Stimulated activated CD4-positive, alpha-beta T cell treated with anti-CD3 and anti-CD28 coated beads, Interleukin-12 subunit alpha, Interleukin-12 subunit beta, amount 100 ng/mL, for 24 hours (primary cell): ENCODE results near the gene TGFBR3.

Experiments used
- DNase-seq, 2 experiments: peaks; one replicate each; pipeline ENCODE4 v3.0.0-alpha.2; 2020; ENCODE audit warnings: low read depth in 2 of 2

TGFBR3 gene

GRCh38 chr1:91799863-91800262 is 86.1 kb downstream of the TGFBR3 start:
- no peak for DNase-seq

GRCh38 chr1:91799159-91799558 is 86.8 kb downstream of the TGFBR3 start:
- DNase-seq, result no peak

- no peak for DNase-seq
These were observed 87.2 kb downstream of the TGFBR3 start for GRCh38 chr1:91798740-91799139.

- no peak for DNase-seq
These were observed 87.7 kb downstream of the TGFBR3 start for GRCh38 chr1:91798241-91798648.

DNA sequence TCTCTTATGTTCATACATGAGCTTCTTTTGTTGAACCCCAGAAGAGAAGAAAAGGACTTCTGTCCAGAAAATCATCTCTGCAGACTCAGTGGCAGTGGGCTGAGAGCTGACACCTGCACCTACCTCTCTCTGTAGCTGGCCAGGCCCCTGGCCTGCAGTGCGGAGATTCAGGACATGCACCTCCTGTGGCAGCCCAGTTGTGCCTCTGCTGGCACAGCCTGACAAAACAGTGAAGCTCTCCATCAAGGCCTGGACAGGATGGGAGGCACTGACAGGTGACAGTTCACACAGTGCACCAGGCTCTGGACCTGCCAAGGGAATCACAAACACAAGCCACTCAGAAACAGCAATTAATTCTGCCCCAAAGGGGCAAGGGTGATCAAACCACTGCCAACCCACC is 88.8 kb downstream of the TGFBR3 start:
- no peak for DNase-seq

GRCh38 chr1:91796390-91796654 is 89.6 kb downstream of the TGFBR3 start:
- no peak for DNase-seq

- no peak for DNase-seq
These were observed 90.2 kb downstream of the TGFBR3 start for GRCh38 chr1:91795591-91796389.

DNA sequence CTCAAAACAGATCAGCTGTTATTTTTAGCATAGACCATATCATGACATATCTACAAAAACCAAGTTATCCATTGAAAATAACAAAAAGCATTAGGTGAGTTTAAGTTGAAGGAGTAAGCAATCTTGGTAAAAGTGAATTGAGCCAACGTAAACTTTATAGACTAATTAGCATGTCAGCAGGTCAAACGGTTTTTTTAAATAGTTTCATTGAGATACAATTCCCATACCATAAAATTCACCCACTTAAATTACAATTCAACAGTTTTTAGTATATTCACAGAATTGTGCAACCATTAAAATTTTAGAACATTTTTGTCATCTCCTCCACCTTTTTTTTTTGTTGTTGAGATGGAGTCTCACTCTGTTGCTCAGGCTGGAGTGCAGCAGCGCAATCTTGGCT is 92.1 kb downstream of the TGFBR3 start:
- no peak for DNase-seq

DNA sequence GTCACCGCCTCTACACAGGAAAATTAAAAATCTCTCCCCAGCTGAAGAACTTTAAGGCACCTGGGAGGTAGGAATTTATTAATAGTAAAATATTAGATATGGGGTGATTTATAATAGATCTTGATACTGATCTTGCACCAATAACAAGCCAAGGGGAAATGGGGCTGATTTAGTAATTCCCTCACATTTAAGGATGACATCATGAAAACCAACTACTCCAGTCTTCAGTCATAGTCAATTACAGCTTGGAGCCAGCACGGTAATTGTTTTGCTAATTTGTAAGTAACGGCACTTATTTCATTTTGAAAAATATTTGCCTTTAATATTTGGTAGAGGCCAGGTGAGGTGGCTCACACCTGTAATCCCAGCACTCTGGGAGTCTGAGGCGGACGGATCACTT is 92.8 kb downstream of the TGFBR3 start:
- no peak for DNase-seq

DNA sequence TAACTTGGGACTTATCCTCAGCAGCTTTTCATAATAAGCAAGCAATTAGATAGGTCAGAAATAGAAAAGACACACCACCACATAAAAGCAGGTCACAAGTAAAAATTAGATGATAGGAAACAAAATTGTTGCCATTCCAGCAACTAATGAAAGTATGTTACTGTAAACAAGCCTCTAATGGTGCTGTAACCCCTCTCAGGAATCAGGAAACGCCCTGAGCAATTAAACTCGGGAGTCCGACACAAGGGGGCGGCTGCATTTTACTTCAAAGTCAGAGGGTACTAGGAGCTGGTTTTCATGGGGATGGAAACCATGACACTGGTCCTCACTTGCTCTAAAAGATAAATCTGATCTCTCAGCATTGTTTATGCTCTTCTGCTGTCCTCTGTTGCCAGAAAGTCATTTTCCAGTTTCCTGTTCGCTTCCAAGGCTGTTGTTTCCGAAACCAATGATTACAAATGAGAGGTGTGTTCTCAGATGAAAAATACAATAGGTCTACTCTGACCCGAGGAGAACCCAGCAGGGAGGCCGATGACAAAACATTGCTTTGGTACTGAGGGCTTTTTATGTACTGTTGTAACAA is 93.4 kb downstream of the TGFBR3 start:
- DNase-seq, result no peak

DNA sequence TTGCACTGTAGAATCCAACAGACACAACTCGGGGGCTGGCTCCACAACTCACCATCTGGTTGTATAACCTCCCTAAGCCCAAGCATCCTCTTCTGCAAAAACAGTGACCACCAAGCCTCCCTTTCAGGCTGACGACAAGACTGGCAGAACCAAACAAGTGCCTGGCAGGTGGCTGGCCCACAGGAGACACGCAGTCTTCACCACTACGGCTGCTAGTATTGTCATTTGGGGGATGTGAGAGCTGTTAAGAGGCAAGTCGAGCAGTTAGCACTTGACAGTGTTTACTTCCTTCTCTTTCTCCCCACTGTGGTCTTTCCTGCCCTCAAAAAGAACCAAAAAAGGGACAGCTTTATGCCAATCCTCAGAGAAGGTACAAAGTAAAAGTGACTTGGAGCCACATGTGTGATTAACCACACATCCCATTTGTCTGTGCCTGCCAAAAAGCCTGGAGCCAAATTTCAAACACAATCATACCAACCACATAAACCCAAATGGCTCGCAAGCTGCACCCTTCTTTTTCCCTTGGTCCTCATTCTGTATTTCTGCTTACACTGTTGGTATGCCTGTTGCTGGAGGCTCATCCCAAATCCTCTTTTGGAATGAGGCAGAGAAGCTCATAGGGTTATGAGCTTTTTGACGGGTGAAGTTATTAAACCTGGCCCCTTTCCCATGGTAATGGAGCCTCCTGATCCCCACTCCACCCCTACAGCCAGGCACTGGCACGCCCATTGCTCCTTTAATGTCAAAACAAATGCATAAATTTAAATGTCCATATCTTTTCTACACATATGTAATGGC is 94.1 kb downstream of the TGFBR3 start:
- no peak for DNase-seq

DNA sequence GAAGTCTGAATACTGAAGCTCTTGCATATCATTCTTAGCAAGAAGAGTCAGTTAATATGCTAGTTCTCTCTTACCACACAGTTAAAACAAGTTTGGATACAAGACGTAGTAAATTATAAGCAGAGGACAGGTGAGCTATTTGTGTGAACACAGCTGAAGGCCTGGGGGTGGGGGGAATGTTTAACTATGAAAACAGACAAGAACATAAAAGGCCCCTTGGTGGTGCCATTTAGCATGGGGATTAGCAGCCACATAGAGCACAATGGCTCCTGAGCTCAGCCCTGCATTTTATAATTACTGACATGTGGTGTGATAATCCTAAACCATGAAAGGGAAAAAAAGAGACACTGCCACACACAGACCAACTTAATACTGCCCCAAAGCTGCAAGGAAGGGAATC is 94.8 kb downstream of the TGFBR3 start:
- DNase-seq, result no peak

DNA sequence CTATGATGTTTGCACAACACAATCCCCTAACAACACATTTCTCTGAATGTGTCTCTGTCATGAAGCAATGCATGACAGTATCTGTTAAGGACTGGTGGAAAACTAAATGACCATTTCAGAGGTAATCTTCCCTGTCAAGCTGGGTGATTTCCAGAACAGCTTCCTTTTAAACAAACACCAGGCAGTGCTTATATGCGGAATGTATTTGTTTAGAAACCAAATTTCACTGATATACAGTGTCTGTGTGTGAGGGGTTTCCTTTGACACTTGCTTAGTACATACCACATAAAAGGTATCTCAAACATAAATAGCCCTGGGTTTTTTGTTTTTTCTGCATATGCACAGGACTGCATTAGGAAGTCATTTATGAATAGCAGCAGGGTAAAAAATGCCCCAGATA is 95.6 kb downstream of the TGFBR3 start:
- DNase-seq, result no peak

- DNase-seq, result no peak
These were observed 96.5 kb downstream of the TGFBR3 start for GRCh38 chr1:91789273-91789997.

DNA sequence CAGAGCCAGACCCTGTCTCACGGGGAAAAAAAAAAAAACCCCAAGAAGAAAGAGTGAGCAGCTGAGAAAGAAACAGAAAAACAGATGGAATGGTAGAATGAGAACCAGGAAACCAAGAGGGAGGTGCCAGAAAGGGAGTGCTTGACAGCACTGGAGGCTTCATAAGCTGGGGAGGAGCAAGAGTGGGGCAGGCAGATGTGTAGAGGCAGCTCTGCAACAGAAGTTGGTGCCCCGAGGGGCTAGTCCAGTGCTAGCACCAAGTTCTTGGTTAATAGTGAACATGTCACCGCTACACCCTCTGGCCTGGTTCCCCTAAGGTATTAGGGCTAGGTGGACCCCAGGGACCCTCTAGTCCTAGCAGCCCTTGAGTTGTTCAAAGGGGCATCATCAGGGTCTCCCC is 98.0 kb downstream of the TGFBR3 start:
- no peak for DNase-seq

DNA sequence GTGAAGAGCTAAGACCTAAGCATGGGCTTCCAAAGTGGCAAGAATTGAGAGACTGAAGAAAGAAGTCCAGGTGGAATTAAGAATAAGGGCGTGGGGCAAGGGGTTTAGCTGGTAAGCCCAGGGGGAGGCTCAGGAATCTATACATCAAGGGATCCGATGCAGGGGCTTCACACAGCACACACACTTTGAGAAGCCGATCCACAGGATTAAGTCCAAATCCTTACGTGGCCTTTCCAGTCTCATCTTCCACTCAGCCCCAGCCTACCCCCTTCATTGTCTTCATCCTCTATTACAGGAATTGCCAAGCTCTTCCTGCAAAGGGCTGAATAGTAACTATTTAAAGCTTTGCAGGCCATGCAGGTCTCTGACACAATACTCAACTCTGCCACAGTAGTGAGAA is 101.3 kb downstream of the TGFBR3 start:
- DNase-seq, result no peak

GRCh38 chr1:91784191-91784590 is 101.8 kb downstream of the TGFBR3 start:
- DNase-seq, result no peak

DNA sequence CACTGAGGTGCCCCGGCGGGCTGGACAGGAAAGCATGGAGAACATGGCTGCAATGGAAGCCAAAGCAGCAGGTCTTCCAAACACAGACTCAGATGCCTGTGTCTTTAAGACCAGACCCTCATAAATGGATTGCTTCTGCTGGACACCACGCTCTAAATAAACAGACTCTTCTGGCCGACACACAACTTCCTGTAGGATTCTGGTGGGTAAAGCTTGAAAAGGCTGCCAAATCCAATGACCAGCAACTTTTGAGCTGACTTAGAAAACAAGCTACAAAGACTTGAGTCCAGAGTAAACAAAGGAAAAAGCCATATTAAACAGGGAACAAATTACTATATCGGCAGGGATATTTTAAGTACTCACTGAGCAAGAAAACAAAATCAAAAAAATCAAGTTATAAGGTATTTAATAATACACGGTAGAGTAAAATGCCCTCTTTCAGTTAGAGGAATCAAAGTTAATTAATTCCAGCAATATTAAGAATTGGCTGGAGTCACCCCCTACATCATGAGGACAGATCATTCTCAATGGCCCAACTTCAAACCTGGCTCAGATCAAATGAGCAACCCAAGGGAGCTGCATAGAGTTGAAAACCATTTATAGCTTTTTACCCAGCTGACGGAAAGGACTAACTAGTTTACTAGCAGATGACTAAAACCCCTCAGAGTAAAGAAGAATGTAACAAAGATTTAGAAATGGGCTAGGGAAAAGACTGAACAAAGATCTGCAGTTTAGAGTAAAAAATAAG is 102.4 kb downstream of the TGFBR3 start:
- no peak for DNase-seq

DNA sequence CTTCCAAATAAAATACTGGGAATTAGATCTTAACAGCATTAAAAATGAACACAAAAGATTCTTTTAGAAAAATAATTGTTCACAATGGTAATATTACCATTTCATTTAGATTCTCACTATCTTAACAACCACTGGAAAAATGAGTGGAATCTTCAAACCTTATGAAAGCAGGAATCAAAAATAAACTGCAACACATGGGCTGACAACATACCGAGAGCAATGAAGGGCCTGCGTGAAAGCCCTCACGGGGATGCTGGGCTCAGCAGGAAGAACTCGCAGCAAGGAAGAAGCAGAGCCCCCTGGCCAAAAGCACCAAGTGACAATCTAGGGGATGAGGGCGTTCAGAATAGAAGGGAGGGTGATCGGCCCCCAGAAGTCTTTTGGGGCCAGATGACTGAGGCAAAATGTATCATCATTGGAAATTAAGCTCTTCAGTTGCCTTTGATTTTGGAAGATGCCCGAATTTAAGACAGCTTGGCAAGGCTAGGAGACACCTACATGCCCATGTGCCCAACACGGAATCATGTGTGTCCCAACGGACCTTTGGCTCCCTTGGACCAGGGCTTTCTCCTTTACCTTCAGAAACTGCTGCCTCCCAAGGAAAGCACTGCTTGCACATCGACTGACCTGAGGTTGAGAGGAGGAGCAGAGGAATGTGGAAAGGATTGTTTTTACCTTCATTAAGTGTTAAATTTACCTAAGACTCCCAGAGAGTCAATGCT is 103.9 kb downstream of the TGFBR3 start:
- no peak for DNase-seq

- DNase-seq, result no peak
These were observed 104.6 kb downstream of the TGFBR3 start for GRCh38 chr1:91781371-91781825.

DNA sequence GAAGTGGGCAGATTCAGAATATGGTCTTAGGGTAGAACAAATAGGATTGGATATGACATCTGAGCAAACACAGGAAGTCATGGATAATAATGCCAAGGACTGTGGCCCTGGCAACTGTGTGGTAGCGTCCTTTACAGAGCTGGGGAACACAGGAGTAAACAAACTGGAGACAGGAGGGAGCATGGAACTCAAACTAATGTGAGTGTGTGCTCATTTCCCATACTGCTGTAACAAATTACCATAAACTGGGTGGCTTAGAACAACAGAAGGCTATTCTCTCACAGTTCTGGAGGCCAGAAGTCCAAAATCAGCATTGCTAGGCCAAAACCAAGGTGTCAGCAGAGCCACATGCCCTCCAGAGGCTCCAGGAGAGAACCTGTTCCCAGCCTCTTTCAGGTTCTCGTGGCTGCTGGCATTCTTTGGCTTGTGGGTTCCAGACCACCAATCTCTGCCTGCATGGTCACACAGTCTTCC is 106.4 kb downstream of the TGFBR3 start:
- DNase-seq, result no peak
